DND-41 (cell line): Measurements from ENCODE around the gene VAV3.

Source experiments
- CTCF ChIP-seq: IDR thresholded peaks from 2 replicates; pipeline ENCODE4 v1.5.1; 2012; ENCODE audit warnings: borderline replicate concordance, low read length, moderate library complexity, mild to moderate bottlenecking; ENCODE audit not compliant: poor library complexity, severe bottlenecking; ENCODE audit errors: extremely low read depth
- EZH2 ChIP-seq: IDR thresholded peaks from 3 replicates; pipeline ENCODE4 v1.6.1; 2012; ENCODE audit warnings: borderline replicate concordance, low read depth, mild to moderate bottlenecking, moderate library complexity, low read length, inconsistent platforms; ENCODE audit not compliant: severe bottlenecking

- TF ChIP-seq CTCF (no peak), EZH2 (no peak)
These were observed 197.8 kb downstream of the VAV3 start for GRCh38 chr1:107767156-107767582.
